Left ventricle myocardium inferior (tissue), 1 donor: ENCODE measurements around the gene TAS2R19. TPM values are rescaled to one million over a fixed set of nuclear protein-coding genes. Genes with fewer than 3 reads are reported as not detected.

Source experiments
- DNase-seq: peaks from one replicate; pipeline ENCODE4 v3.0.0-alpha.2; 2020
- H3K27ac ChIP-seq: fragments of 200-600 bp; replicated peaks from 2 replicates; pipeline ENCODE4 v1.8.0; 2021
- H3K27me3 ChIP-seq: fragments of 200-600 bp; 2 replicates; pipeline ENCODE4 v1.8.0; 2021; ENCODE audit warnings: low read depth
- H3K36me3 ChIP-seq: fragments of 200-600 bp; 2 replicates; pipeline ENCODE4 v1.8.0; 2021
- H3K4me1 ChIP-seq: fragments of 200-600 bp; 2 replicates; pipeline ENCODE4 v1.8.0; 2021
- H3K4me3 ChIP-seq: fragments of 200-600 bp; 2 replicates; pipeline ENCODE4 v1.8.0; 2021; ENCODE audit warnings: mild to moderate bottlenecking, moderate library complexity
- H3K9me3 ChIP-seq: fragments of 200-600 bp; replicated peaks from 2 replicates; pipeline ENCODE4 v1.8.0; 2021
- intact Hi-C: fragments of 100-400 bp; cut with micrococcal nuclease; formaldehyde crosslinking; loops from one replicate; pipeline ENCODE4 v1.11.0; 2022
- total RNA-seq: library from RNA; stranded (reverse); fragmentation: NEBNext Ultra II Directional; extraction: Animal tissue kit (Norgen Biotek cat#: 25700); gene quantifications from one replicate; pipeline ENCODE4 v1.2.1, GENCODE V29; 2021
- TF ChIP-seq, protein P1 (sequence below): fragments of 200-600 bp; IDR thresholded peaks from 2 replicates; pipeline ENCODE4 v1.8.0; 2021; ENCODE audit warnings: antibody characterized with exemption, mild to moderate bottlenecking, borderline replicate concordance
- donor health status: DM: no; HTN: yes; CAD: no; lungs with severe emphysema.

Gene TAS2R19
- total RNA-seq, 1 donor from 2014 or later: 0.38 TPM

DNA sequence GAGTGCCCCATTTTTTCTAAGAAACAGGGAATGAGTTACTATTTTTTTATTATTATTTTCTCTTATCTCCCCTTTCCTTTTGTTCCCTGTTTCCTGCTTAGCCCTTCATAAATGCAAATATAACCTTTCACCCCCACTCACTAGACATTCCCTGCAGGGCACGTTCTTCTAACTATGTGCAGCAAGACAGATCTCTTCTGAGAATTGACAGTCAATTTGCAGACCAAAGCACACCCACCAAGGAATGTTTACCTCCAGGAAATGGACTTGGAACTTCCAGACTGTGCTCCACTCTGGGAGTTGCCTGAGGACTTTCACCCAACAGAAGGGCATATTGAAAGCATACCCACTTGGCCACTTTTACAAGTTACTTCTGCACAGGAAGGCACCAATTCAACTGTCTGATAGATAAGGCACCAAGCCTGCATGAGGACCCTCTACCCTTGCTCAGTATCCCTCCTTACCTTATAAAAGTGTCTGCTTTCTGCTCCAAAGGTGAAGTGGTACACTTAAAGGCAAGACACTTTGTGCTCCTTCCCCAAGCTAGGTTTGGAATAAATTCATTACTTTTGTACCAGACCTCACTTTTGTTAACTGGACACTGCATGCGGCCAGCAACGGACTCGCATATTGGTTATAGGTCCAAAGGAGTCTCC is 6.5 kb downstream of the TAS2R19 start:
- Histone ChIP-seq H3K4me3 (no peak overlapping the region), H3K27ac (no peak overlapping the region), H3K36me3 (no peaks in the 10 kb centered on the region), H3K4me1 (no peaks in the 10 kb centered on the region), H3K27me3 (no peaks in the 10 kb centered on the region), H3K9me3 (no peaks in the 10 kb centered on the region)
- intact Hi-C loops: no loop called here
- no peak for DNase-seq
- TF ChIP-seq, protein P1, sequence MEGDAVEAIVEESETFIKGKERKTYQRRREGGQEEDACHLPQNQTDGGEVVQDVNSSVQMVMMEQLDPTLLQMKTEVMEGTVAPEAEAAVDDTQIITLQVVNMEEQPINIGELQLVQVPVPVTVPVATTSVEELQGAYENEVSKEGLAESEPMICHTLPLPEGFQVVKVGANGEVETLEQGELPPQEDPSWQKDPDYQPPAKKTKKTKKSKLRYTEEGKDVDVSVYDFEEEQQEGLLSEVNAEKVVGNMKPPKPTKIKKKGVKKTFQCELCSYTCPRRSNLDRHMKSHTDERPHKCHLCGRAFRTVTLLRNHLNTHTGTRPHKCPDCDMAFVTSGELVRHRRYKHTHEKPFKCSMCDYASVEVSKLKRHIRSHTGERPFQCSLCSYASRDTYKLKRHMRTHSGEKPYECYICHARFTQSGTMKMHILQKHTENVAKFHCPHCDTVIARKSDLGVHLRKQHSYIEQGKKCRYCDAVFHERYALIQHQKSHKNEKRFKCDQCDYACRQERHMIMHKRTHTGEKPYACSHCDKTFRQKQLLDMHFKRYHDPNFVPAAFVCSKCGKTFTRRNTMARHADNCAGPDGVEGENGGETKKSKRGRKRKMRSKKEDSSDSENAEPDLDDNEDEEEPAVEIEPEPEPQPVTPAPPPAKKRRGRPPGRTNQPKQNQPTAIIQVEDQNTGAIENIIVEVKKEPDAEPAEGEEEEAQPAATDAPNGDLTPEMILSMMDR: no peak

DNA sequence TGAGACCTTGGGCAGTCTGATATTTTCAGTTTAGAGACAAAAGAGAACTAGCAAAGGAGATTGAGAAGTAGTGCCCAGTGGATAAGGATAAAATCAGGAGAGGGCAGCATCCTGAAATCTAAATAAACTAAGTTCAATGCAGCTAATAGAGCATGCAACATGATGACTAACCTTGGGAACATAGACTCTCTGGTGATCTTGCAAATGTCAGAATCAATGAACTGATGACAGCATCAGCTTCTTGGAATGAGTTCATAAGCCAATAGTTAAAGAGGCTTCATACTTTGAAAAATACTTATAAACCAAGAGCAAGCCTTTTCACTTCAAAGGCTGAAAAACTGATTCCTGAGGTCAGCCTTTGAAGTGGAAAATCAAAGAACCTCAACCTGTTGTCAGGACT is 8.2 kb downstream of the TAS2R19 start:
- intact Hi-C loops: loop anchor here (5.0 kb wide), 1 partner anchor 53 kb away; no protein-coding TSS in a partner anchor
- no peaks in the 10 kb centered on the region for H3K9me3 ChIP-seq
- H3K36me3 ChIP-seq: no peaks in the 10 kb centered on the region

DNA sequence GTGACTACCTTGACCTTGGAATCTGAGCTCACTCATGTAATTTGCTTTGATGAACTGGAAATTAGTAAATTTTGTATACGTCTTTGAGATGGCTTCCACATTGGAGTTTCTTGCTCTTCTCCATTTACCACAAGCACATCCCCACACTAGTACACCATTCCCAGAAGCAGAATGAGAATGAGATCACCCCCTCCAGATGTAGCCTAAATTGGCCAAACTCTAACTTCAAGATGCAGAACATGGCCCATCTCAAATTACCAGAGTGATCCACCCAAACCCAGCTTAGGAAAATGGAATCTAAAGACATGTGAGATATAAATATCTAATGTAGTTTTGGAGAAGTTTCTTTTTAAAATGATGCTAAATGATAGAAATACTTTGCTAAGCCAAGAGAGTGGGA is 14.8 kb downstream of the TAS2R19 start:
- no peaks in the 10 kb centered on the region for H3K36me3 ChIP-seq
- no peaks in the 10 kb centered on the region for H3K27me3 ChIP-seq
- H3K9me3 ChIP-seq: no peaks in the 10 kb centered on the region
- TF ChIP-seq, protein P1: no peak
- H3K4me3 ChIP-seq: no peak overlapping the region
- intact Hi-C loops: no loop called here
- H3K27ac ChIP-seq: no peak overlapping the region
- no peak for DNase-seq
- H3K4me1 ChIP-seq: no peaks in the 10 kb centered on the region

More for the DNA sequence above, 8.2 kb downstream of the TAS2R19 start:
- Histone ChIP-seq H3K4me1 (no peaks in the 10 kb centered on the region), H3K27ac (no peak overlapping the region), H3K27me3 (no peaks in the 10 kb centered on the region), H3K4me3 (no peak overlapping the region)
- DNase-seq: no peak
- TF ChIP-seq, protein P1: no peak

GRCh38 chr12:10998204-10998603 is 24.2 kb downstream of the TAS2R19 start, which contains the start of gene TAS2R20:
Gene TAS2R20, minus strand, starts transcription at chr12:10998304. Its CDS starts 429 bp downstream, at chr12:10997875.
- H3K27ac ChIP-seq: no peak within 1 kb of the TSS
- intact Hi-C loops: no loop called here
- H3K36me3 ChIP-seq: no peaks in the 10 kb centered on the region

DNA sequence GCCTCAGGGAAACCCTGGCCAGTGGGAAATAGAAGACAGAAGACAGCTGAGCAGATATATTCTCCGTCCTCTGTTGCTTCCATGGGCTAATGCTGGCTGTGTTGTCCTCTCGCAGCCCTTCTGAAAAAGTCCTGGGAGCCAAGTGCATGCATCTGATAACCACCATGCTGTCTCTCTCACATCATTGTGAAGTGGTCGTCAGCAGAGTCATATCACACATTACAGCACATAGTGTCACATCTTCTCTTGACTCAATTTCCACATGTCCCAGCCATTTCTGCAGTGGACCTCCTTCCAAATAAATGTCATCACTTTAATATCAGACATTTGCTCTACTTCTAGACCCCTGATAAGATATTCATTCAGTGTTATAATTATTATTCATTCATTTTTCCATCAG is 28.1 kb downstream of the TAS2R19 start:
- peaks cover 5% of the 10 kb centered on the region for H3K9me3 ChIP-seq
- intact Hi-C loops: no loop called here
- no peak overlapping the region for H3K27ac ChIP-seq
- DNase-seq: no peak
- TF ChIP-seq, protein P1: no peak
- H3K4me3 ChIP-seq: no peak overlapping the region
- H3K4me1 ChIP-seq: peaks cover 12% of the 10 kb centered on the region
- H3K36me3 ChIP-seq: no peaks in the 10 kb centered on the region
- H3K27me3 ChIP-seq: no peaks in the 10 kb centered on the region

More at GRCh38 chr12:10998204-10998603, 24.2 kb downstream of the TAS2R19 start, which contains the start of gene TAS2R20:
- Histone ChIP-seq H3K4me3 (no peak within 1 kb of the TSS), H3K4me1 (peaks cover 12% of the 10 kb centered on the region), H3K27me3 (no peaks in the 10 kb centered on the region), H3K9me3 (peaks cover 7% of the 10 kb centered on the region)
- no peak for DNase-seq
- TF ChIP-seq, protein P1: no peak
